Measurements from ENCODE around the gene FNBP1. TPM values are rescaled to one million over a fixed set of nuclear protein-coding genes. Genes with fewer than 3 reads are reported as not detected.
"Not testable (repeated sequence)": the region's sequence is repeated elsewhere in the genome, so short reads cannot be mapped to it uniquely, and the experiment has no call there.

FNBP1 gene
- total and polyA plus RNA-seq, 5 experiments from 2014 or later = 130 to 164 (median 143) TPM

GRCh38 chr9:130028493-130029222, 14.3 kb downstream of the FNBP1 start:
- DNase-seq = no peak
- POLR2A ChIA-PET = interaction anchor here (0.6 to 4.1 kb wide), 7 partner anchors 11 to 532 kb away, joined by 3 to 32 read pairs (median 6); partner anchors contain the start of gene FNBP1
- H3K4me1 Mint-ChIP-seq = peaks cover 44 to 100% (median 96%) of the 10 kb centered on the region in 4 donors
- ATAC-seq = no peak
- peaks cover 0 to 2% (median 0%) of the 10 kb centered on the region in 9 donors for H3K9me3 Mint-ChIP-seq
- peaks cover 0 to 15% (median 10%) of the 10 kb centered on the region in 3 donors for H3K36me3 Mint-ChIP-seq
- H3K27ac Mint-ChIP-seq = peak overlapping the region; percentile 74 to 93 (median 86)
- H3K27me3 Mint-ChIP-seq = no peaks in the 10 kb centered on the region
- H3K4me3 Mint-ChIP-seq = peak overlapping the region; percentile 50 to 83 (median 70)

GRCh38 chr9:130027533-130028365, 15.2 kb downstream of the FNBP1 start:
- peaks cover 0 to 2% (median 0%) of the 10 kb centered on the region in 9 donors for H3K9me3 Mint-ChIP-seq
- H3K27ac Mint-ChIP-seq = peak overlapping the region; percentile 61 to 93 (median 82)
- ATAC-seq (no peak), DNase-seq (no peak)
- H3K36me3 Mint-ChIP-seq = peaks cover 0 to 15% (median 10%) of the 10 kb centered on the region in 3 donors
- H3K4me3 Mint-ChIP-seq = peak overlapping the region in 7 of 10 donors; percentile 21 to 70 (median 58)
- no peaks in the 10 kb centered on the region for H3K27me3 Mint-ChIP-seq
- POLR2A ChIA-PET = interaction anchor here (0.6 to 1.9 kb wide), 6 partner anchors 8 to 531 kb away, joined by 3 to 14 read pairs (median 6); no protein-coding TSS in a partner anchor
- peaks cover 51 to 100% (median 97%) of the 10 kb centered on the region in 4 donors for H3K4me1 Mint-ChIP-seq

- H3K27me3 Mint-ChIP-seq = no peaks in the 10 kb centered on the region
- peaks cover 0 to 20% (median 10%) of the 10 kb centered on the region in 3 donors for H3K36me3 Mint-ChIP-seq
- peak overlapping the region in 9 of 10 donors; percentile 28 to 65 (median 46) for H3K4me3 Mint-ChIP-seq
- peak in 1 of 2 donors; percentile 6 for ATAC-seq
- peak overlapping the region; percentile 22 to 86 (median 78) for H3K27ac Mint-ChIP-seq
- POLR2A ChIA-PET = interaction anchor here (0.7 to 1.2 kb wide), 2 partner anchors 9 to 43 kb away, joined by 3 to 5 read pairs; no protein-coding TSS in a partner anchor
- H3K4me1 Mint-ChIP-seq = peaks cover 52 to 100% (median 94%) of the 10 kb centered on the region in 4 donors
- peaks cover 0 to 2% (median 0%) of the 10 kb centered on the region in 9 donors for H3K9me3 Mint-ChIP-seq
- DNase-seq = no peak
Measured at GRCh38 chr9:130026583-130027340, 16.2 kb downstream of the FNBP1 start.

GRCh38 chr9:130024597-130024994, 18.4 kb downstream of the FNBP1 start:
- peaks cover 0 to 2% (median 0%) of the 10 kb centered on the region in 9 donors for H3K9me3 Mint-ChIP-seq
- ATAC-seq (no peak), DNase-seq (no peak)
- peaks cover 0 to 28% (median 13%) of the 10 kb centered on the region in 3 donors for H3K36me3 Mint-ChIP-seq
- H3K4me3 Mint-ChIP-seq = peak overlapping the region in 5 of 10 donors; percentile 10 to 24 (median 15)
- POLR2A ChIA-PET = interaction anchor here (0.9 kb wide), 1 partner anchor 23 kb away, joined by 5 read pairs; no protein-coding TSS in a partner anchor
- H3K27me3 Mint-ChIP-seq = no peaks in the 10 kb centered on the region
- H3K4me1 Mint-ChIP-seq = peaks cover 46 to 99% (median 90%) of the 10 kb centered on the region in 4 donors
- H3K27ac Mint-ChIP-seq = peak overlapping the region in 8 of 10 donors; percentile 54 to 85 (median 76)

- DNase-seq (no peak), ATAC-seq (no peak)
- H3K4me3 Mint-ChIP-seq = peak overlapping the region in 8 of 10 donors; percentile 7 to 56 (median 29)
- H3K36me3 Mint-ChIP-seq = peaks cover 0 to 32% (median 13%) of the 10 kb centered on the region in 3 donors
- POLR2A ChIA-PET = interaction anchor here (0.6 to 1.2 kb wide), 3 partner anchors 24 to 43 kb away, joined by 3 to 5 read pairs (median 3); no protein-coding TSS in a partner anchor
- peak overlapping the region; percentile 44 to 93 (median 82) for H3K27ac Mint-ChIP-seq
- H3K4me1 Mint-ChIP-seq = peaks cover 43 to 98% (median 89%) of the 10 kb centered on the region in 4 donors
- H3K9me3 Mint-ChIP-seq = peaks cover 0 to 2% (median 0%) of the 10 kb centered on the region in 9 donors
- H3K27me3 Mint-ChIP-seq = no peaks in the 10 kb centered on the region
Measured at GRCh38 chr9:130023994-130024596, 18.9 kb downstream of the FNBP1 start.

- H3K36me3 Mint-ChIP-seq = peaks cover 0 to 33% (median 11%) of the 10 kb centered on the region in 3 donors
- peak overlapping the region in 8 of 10 donors; percentile 20 to 56 (median 43) for H3K4me3 Mint-ChIP-seq
- H3K9me3 Mint-ChIP-seq = peaks cover 0 to 2% (median 0%) of the 10 kb centered on the region in 9 donors
- ATAC-seq = peak; percentile 46 to 62
- peak overlapping the region in 9 of 10 donors; percentile 74 to 93 (median 82) for H3K27ac Mint-ChIP-seq
- no peaks in the 10 kb centered on the region for H3K27me3 Mint-ChIP-seq
- H3K4me1 Mint-ChIP-seq = peaks cover 36 to 94% (median 84%) of the 10 kb centered on the region in 4 donors
- POLR2A ChIA-PET = interaction anchor here (0.5 to 1.2 kb wide), 3 partner anchors 8 to 43 kb away, joined by 3 to 5 read pairs (median 3); no protein-coding TSS in a partner anchor
- no peak for DNase-seq
Measured at GRCh38 chr9:130023144-130023787, 19.7 kb downstream of the FNBP1 start.

- ATAC-seq (peak in 1 of 2 donors; percentile 20), DNase-seq (no peak)
- Mint-ChIP-seq H3K36me3 (peaks cover 0 to 30% (median 6%) of the 10 kb centered on the region in 3 donors), H3K9me3 (peaks cover 0 to 2% (median 0%) of the 10 kb centered on the region in 9 donors), H3K4me1 (peaks cover 32 to 91% (median 80%) of the 10 kb centered on the region in 4 donors), H3K27me3 (no peaks in the 10 kb centered on the region), H3K27ac (peak overlapping the region; percentile 53 to 86 (median 82)), H3K4me3 (peak overlapping the region in 9 of 10 donors; percentile 24 to 65 (median 37))
- POLR2A ChIA-PET = interaction anchor here (0.5 to 1.2 kb wide), 2 partner anchors 31 to 103 kb away, joined by 3 read pairs; no protein-coding TSS in a partner anchor
Measured at GRCh38 chr9:130022566-130023143, 20.3 kb downstream of the FNBP1 start.

- not testable (repeated sequence) for H3K27me3 Mint-ChIP-seq, H3K9me3 Mint-ChIP-seq, DNase-seq, ATAC-seq
- POLR2A ChIA-PET = interaction anchor here (0.5 to 1.0 kb wide), 4 partner anchors 11 to 104 kb away, joined by 3 to 4 read pairs (median 3); no protein-coding TSS in a partner anchor
- Mint-ChIP-seq H3K4me1 (peaks cover 32 to 89% (median 80%) of the 10 kb centered on the region in 4 donors), H3K36me3 (peaks cover 0 to 33% (median 5%) of the 10 kb centered on the region in 3 donors), H3K27ac (peak overlapping the region in 9 of 10 donors; percentile 4 to 85 (median 69)), H3K4me3 (peak overlapping the region in 4 of 10 donors; percentile 4 to 25 (median 21))
Measured at GRCh38 chr9:130021842-130022241, 21.1 kb downstream of the FNBP1 start.

GRCh38 chr9:130021123-130021522, 21.9 kb downstream of the FNBP1 start:
- no peak for ATAC-seq
- peaks cover 0 to 41% (median 13%) of the 10 kb centered on the region in 3 donors for H3K36me3 Mint-ChIP-seq

GRCh38 chr9:130020618-130021017, 22.4 kb downstream of the FNBP1 start:
- DNase-seq = no peak
- Mint-ChIP-seq H3K4me3 (peak overlapping the region in 5 of 10 donors; percentile 2 to 33 (median 14)), H3K27ac (peak overlapping the region; percentile 45 to 85 (median 64)), H3K36me3 (peaks cover 0 to 41% (median 14%) of the 10 kb centered on the region in 3 donors), H3K9me3 (peaks cover 0 to 7% (median 0%) of the 10 kb centered on the region in 9 donors), H3K4me1 (peaks cover 30 to 84% (median 74%) of the 10 kb centered on the region in 4 donors), H3K27me3 (no peaks in the 10 kb centered on the region)
- POLR2A ChIA-PET = no interaction called here
- ATAC-seq = no peak

More at GRCh38 chr9:130021123-130021522, 21.9 kb downstream of the FNBP1 start:
- Mint-ChIP-seq H3K9me3 (peaks cover 0 to 7% (median 0%) of the 10 kb centered on the region in 9 donors), H3K27me3 (no peaks in the 10 kb centered on the region), H3K4me3 (peak overlapping the region in 2 of 10 donors; percentile 24), H3K4me1 (peaks cover 30 to 89% (median 78%) of the 10 kb centered on the region in 4 donors), H3K27ac (peak overlapping the region; percentile 45 to 85 (median 68))
- no peak for DNase-seq
- POLR2A ChIA-PET = interaction anchor here (0.6 to 1.0 kb wide), 2 partner anchors 10 to 94 kb away, joined by 3 to 4 read pairs; no protein-coding TSS in a partner anchor

All from naive thymus-derived CD8-positive, alpha-beta T cell (primary cell).